NCI-H345 treated with DMSO at 0.1 percent for 48 hours (cell line): Measurements from ENCODE around the gene SEMA5A.

Experiments
- DNase-seq: peaks from one replicate; lab custom pipeline; 2025; ENCODE audit not compliant: unreplicated experiment; lab: John Stamatoyannopoulos, UW

Gene SEMA5A

GRCh38 chr5:9515436-9515835, 30.4 kb downstream of the SEMA5A start:
- DNase-seq = no peak

GRCh38 chr5:9514968-9515367, 30.9 kb downstream of the SEMA5A start:
- DNase-seq = no peak

GRCh38 chr5:9513827-9514226, 32.0 kb downstream of the SEMA5A start:
- DNase-seq = no peak

GRCh38 chr5:9512457-9512856, 33.4 kb downstream of the SEMA5A start:
- DNase-seq = no peak

GRCh38 chr5:9507974-9508373, 37.9 kb downstream of the SEMA5A start:
- no peak for DNase-seq

GRCh38 chr5:9505225-9505624, 40.6 kb downstream of the SEMA5A start:
- DNase-seq = no peak

- no peak for DNase-seq
Measured at GRCh38 chr5:9502864-9503263, 43.0 kb downstream of the SEMA5A start.

- no peak for DNase-seq
Measured at GRCh38 chr5:9502050-9502834, 43.6 kb downstream of the SEMA5A start.

- no peak for DNase-seq
Measured at GRCh38 chr5:9500625-9501024, 45.2 kb downstream of the SEMA5A start.

GRCh38 chr5:9500193-9500592, 45.7 kb downstream of the SEMA5A start:
- DNase-seq = no peak

GRCh38 chr5:9499498-9499876, 46.4 kb downstream of the SEMA5A start:
- DNase-seq = no peak

GRCh38 chr5:9498541-9499497, 47.1 kb downstream of the SEMA5A start:
- DNase-seq = no peak

GRCh38 chr5:9497347-9497746, 48.5 kb downstream of the SEMA5A start:
- no peak for DNase-seq

- DNase-seq = no peak
Measured at GRCh38 chr5:9496801-9497200, 49.1 kb downstream of the SEMA5A start.

- peak; percentile 15 for DNase-seq
Measured at GRCh38 chr5:9495121-9495520, 50.8 kb downstream of the SEMA5A start.

- DNase-seq = no peak
Measured at GRCh38 chr5:9494301-9494700, 51.6 kb downstream of the SEMA5A start.

GRCh38 chr5:9490494-9491097, 55.3 kb downstream of the SEMA5A start:
- DNase-seq = no peak

- no peak for DNase-seq
Measured at GRCh38 chr5:9483779-9484178, 62.1 kb downstream of the SEMA5A start.

GRCh38 chr5:9483243-9483642, 62.6 kb downstream of the SEMA5A start:
- DNase-seq = no peak

GRCh38 chr5:9482381-9482780, 63.5 kb downstream of the SEMA5A start:
- DNase-seq = no peak

GRCh38 chr5:9480499-9480898, 65.4 kb downstream of the SEMA5A start:
- DNase-seq = no peak

GRCh38 chr5:9479990-9480389, 65.9 kb downstream of the SEMA5A start:
- DNase-seq = no peak
